ENCODE results near the gene TTF2.

TTF2 gene

GRCh38 chr1:117059678-117060440 is at the start of gene TTF2:
Gene TTF2 (plus strand): TSS chr1:117060326. CDS start chr1:117060347, 21 bp downstream.
- peak; percentile 95 for DNase-seq

- DNase-seq, result no peak
These were observed 48.8 kb upstream of the TTF2 start for GRCh38 chr1:117011334-117011733.

- no peak for DNase-seq
These were observed 46.7 kb upstream of the TTF2 start for GRCh38 chr1:117013309-117013858.

- DNase-seq, result peak; percentile 35
These were observed 45.9 kb upstream of the TTF2 start for GRCh38 chr1:117014209-117014608.

- DNase-seq, result no peak
These were observed 44.4 kb upstream of the TTF2 start for GRCh38 chr1:117015724-117016123.

GRCh38 chr1:117017062-117017461 is 43.1 kb upstream of the TTF2 start:
- DNase-seq, result no peak

GRCh38 chr1:117017648-117018047 is 42.5 kb upstream of the TTF2 start:
- DNase-seq, result no peak

- DNase-seq, result no peak
These were observed 39.5 kb upstream of the TTF2 start for GRCh38 chr1:117020526-117021156.

GRCh38 chr1:117022114-117022513 is 38.0 kb upstream of the TTF2 start:
- no peak for DNase-seq

GRCh38 chr1:117025568-117025967 is 34.6 kb upstream of the TTF2 start:
- DNase-seq, result no peak

- DNase-seq, result no peak
These were observed 33.8 kb upstream of the TTF2 start for GRCh38 chr1:117026361-117026760.

GRCh38 chr1:117029685-117030084 is 30.4 kb upstream of the TTF2 start:
- DNase-seq, result no peak

GRCh38 chr1:117030271-117030877 is 29.8 kb upstream of the TTF2 start:
- no peak for DNase-seq

GRCh38 chr1:117032266-117032665 is 27.9 kb upstream of the TTF2 start:
- no peak for DNase-seq

GRCh38 chr1:117032681-117033539 is 27.2 kb upstream of the TTF2 start:
- DNase-seq, result no peak

GRCh38 chr1:117033772-117034171 is 26.4 kb upstream of the TTF2 start:
- DNase-seq, result no peak

- DNase-seq, result no peak
These were observed 25.3 kb upstream of the TTF2 start for GRCh38 chr1:117034791-117035290.

- no peak for DNase-seq
These were observed 24.1 kb upstream of the TTF2 start for GRCh38 chr1:117036018-117036461.

- DNase-seq, result no peak
These were observed 22.3 kb upstream of the TTF2 start for GRCh38 chr1:117037802-117038201.

GRCh38 chr1:117038236-117038635 is 21.9 kb upstream of the TTF2 start:
- no peak for DNase-seq

GRCh38 chr1:117044217-117044616 is 15.9 kb upstream of the TTF2 start:
- DNase-seq, result no peak

- DNase-seq, result no peak
These were observed 14.5 kb upstream of the TTF2 start for GRCh38 chr1:117045644-117046043.

- no peak for DNase-seq
These were observed 13.3 kb upstream of the TTF2 start for GRCh38 chr1:117046781-117047180.

Data from activated naive CD4-positive, alpha-beta T cell treated with Interleukin-2 at 50 U/mL for 16 hours (primary cell).